HG03521 (cell line): ENCODE results near the gene LRRC57.
"Not testable (repeated sequence)": the region's sequence is repeated elsewhere in the genome, so short reads cannot be mapped to it uniquely, and the experiment has no call there.

ENCODE experiments used
- ATAC-seq: cut with Tn5 transposase; IDR thresholded peaks from one replicate; pipeline ENCODE4 v1.9.1; 2021; ENCODE audit warnings: mild to moderate bottlenecking, moderate library complexity; ENCODE audit not compliant: unreplicated experiment

LRRC57 gene

DNA sequence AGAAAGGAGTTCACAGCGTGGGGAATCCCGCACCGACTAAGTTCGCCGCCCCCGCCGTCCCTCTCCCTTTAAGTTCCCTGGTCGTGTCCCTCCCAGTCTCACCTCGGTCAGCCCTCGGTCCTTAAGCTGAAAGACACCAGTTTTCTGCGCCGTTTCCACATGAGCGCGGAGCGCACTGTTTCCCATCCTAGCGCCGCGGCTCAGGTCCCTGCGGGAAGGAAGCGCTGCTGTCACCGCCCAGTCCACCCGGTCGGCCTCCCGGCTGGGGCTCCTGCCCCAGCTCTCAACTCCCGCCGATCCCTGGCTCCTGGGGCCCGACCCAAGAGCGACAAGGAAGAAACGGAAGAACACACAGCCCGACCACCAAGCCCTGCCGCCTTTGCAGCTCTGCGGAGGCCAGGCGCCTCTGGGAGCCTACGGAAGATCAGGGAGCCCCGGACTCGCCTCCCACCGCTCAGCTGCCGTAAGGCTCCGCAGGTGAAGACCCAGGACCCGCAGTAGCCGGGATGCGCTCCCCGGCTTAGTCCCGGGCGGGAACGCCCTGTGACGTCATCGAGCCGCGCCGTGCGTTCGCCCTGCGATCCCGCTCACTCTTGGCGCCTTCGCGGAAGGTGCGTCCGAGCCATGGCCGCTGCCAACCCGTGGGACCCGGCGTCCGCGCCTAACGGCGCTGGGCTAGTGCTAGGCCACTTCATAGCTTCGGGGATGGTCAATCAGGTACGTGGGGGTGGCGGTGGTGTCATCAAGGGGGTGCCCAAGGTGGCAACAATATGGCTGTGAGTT, at the start of gene LRRC57, which contains the start of gene HAUS2:
TSS of gene LRRC57 (minus strand) at position 545 of the 783 bp plus-strand sequence. CDS start at position 186, 359 bp downstream.
TSS of gene HAUS2 (plus strand) at position 590 of the 783 bp plus-strand sequence. CDS start at position 625, 35 bp downstream.
- ATAC-seq, result peak; percentile 85

DNA sequence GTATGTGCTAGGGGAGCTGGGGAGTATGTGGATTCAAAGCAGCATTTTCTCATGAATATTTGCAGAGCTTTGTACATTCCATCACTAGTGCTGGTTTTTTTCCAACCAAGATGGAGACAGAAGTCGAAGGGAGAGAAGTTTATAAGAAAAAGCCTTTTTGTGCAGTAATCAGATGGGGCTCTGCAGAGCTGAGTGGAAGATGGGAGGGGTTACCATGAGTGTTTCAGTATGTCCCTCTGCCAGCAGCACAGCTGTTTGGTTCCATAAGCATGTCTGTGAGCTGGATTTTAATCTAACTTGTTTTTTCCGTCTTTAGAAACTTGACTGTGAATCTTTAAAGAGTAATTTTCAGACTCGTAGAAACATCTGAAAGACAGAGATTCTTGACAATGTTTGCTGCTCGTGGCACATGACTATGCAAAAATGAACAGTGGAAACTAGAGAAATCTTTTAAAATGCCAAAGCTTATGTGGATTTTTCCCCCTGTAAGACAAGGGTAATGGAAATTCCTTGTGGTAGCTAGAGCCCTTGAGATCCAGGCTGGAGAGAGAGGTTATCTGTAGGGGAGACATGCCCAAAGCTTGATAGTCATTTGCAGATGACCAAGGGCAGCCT, 47.1 kb upstream of the LRRC57 start:
- ATAC-seq, result no peak

DNA sequence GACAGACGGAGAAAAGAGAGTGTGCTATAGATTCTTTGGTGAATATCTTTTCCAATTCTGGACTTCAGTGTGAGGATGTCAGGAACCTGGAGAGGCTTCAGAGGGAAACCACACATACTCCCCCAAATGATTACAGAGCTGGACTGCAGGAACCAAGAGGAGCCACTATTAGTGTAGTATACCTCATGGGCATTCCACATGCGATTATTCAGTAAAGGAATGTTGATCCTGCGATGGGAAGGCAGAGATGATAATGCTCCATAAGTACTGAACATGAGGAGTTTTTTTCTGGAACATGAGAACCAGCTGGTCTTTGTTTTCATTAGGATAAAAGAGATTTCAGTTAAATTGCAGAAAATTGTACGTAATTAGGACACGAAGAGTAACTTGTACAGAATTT, 45.5 kb upstream of the LRRC57 start:
- no peak for ATAC-seq

DNA sequence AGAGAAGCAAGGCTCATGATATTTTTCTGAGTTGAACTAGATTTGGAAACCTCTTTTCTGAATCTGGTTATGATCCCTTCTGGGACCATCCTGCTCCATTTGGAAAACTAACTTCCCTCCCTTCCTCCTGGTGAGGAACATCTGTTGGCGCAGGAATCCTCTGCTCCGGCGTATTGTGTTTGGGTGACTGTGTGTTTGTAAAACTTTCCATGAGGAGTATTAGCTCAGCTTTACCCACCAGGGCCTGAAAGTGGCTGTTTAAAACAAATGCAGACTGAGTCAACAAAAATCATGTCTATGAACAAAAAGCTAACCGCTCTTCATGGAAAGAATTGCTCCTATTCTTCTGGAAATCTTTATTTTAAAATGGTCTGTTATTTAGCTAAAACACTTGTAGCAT, 44.5 kb upstream of the LRRC57 start:
- no peak for ATAC-seq

DNA sequence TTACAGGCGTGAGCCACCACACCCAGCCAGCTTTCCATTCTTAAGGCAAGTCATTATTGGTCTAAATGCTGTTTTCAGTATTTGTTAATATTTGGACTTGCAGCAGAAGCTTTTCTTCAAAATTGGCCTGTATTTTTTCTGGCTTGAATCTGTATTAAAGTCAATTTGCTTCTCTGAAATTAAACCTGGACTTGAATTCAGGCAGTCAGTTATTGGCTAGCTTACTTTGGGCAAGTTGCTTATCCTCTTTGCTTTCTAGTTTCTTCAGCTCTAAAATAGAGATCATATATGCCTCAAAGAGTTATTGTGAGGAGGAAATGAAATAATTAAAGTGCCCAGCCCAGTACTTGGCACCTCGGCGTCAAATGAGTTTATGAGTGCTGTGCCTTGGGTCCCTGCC, 44.1 kb upstream of the LRRC57 start:
- no peak for ATAC-seq

DNA sequence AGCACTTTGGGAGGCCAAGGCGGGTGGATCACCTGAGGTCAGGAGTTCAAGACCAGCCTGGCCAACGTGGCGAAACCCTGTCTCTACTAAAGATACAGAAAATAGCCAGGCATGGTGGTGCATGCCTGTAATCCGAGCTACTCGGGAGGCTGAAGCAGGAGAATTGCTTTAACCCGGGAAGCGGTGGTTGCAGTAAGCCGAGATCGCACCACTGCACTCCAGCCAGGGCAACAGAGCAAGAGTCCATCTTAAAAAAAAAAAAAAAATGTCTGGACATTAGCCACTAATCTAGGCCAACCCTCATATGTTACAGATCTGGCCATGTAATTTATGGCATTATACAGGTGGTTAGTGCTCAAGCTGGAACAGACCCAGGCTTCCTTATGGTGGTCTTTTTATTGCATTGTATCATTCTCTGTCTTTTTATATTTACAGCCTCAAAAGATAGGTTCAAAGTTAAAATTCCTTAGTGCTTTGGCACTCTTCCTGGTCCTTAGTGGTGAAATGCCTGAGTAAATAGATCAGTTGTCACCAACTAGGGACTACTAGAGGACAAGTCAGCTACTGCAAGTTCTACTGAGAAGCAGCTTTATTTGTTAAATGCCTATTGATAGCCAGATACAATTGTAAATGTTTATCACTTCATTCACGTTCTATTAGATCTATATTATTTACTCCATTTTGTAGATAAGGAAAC, 42.8 kb upstream of the LRRC57 start:
- ATAC-seq, result no peak

DNA sequence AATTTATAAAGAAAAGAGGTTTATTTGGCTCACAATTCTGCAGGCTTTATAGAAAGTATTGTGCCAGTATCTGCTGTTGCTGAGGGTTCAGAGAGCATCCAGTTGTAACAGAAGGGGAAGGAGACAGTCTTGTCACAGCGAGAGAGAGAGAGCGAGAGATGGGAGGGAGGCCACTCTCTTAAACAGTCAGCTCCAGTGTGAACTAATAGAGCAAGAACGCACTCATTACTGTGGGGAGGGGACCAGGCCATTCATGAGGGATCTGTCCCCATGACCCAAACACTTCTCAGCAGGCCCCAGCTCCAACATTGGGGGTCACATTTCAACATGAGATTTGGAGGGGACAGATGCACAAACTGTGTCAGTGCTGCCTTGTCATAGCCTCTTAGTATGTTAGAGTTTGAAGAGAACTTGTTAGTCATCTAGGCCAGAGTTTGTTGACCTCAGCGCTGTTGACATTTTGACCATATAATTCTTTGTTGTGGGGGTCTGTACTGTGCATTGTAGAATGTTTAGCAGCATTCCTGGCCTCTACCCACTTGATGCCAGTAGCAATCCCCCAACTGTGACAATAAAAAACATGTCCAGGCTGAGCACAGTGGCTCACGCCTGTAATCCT, 42.1 kb upstream of the LRRC57 start:
- no peak for ATAC-seq

DNA sequence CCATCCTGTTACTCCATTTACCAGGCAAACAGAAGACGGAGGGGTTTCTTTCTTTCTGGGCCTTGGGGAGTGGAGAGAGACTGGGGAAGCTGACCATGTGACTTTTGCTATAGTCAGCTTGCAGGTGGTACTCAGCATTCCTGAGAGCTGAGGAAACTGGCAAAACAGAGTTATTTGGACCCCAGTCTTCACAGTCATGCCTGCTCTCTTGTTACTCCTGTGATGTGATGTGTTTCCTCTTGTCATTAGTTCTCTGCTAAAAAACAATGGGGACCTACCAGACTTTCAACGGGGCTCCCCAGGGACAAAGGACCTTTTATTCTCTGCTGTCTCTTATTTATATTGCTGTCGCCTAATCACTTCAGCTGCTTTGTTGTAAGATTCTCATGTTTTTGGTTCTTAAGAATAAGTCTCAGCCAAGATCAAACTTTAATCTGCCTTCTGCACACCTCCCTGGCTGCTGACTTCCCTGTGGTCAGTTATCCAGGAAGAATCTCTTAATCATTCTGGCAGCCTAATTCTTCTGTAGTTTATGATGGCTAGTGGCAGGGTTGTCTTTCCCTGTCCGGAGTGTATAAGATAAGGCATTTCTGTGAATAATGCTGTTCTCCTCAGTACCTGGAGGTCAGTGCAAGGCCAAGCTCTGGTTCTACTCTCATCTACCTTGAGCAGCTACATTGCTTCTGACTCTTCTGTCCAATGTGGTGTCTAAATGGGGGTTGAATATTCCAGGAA, 35.6 kb upstream of the LRRC57 start:
- ATAC-seq, result no peak

DNA sequence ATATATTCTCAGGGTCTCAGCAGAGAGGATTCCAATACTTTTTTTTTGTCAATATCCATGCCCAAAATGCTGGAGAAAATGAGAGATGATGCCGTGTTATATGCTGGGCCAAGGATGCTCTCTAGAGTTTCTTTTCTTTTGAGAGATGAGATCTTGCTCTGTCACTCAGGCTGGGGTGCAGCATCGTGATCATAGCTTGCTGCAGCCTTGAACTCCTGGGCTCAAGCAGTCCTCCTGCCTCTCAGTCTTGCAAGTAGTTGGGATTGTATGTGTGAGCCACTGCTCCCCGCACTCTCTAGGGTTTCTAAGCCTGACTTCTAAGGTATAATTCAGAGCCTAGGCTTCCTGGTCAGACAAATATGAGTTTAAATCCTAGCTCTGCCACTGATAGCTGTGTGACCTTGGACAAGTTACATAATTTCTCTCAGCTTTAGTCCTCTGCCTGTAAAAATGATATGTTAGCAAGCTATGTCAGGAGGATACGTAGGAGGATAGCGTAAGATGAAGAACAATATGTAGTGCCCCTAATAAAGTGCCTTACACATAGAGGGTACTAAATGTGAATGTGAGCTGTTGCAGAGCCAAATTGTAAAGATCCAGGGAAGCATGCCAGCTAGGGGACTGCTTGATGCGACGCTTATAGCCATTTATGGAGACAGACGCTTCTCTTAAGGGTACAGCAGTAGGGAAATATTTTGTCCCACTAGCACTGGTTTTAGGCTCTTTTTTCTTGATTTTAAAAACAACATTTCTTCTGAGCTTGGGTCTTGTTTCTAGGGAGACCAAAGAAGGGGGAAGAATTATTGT, 34.2 kb upstream of the LRRC57 start:
- ATAC-seq, result no peak

DNA sequence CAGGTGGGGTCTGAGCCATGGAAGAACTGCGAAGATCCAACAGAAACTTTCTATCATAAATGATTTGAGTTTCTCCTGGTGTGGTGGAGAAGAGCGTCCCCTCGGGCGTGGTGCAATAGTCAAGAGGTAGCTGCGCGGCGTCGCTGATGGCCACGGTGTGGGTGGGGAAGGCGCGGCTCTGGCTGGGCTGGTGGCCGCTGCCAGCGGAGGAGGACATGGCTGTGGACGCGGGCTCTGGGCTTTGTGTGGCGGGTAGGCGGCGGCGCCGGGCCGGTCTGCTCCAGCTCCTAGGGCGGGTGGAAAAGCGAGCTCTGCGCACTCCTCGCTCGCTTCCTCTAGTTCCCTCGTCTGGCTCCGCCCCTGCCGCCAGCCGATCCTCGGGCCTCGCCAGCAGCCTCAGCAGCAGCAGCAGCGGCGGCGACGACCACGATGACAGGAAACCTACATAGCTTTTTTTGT, 32.7 kb upstream of the LRRC57 start:
- ATAC-seq, result peak; percentile 71

DNA sequence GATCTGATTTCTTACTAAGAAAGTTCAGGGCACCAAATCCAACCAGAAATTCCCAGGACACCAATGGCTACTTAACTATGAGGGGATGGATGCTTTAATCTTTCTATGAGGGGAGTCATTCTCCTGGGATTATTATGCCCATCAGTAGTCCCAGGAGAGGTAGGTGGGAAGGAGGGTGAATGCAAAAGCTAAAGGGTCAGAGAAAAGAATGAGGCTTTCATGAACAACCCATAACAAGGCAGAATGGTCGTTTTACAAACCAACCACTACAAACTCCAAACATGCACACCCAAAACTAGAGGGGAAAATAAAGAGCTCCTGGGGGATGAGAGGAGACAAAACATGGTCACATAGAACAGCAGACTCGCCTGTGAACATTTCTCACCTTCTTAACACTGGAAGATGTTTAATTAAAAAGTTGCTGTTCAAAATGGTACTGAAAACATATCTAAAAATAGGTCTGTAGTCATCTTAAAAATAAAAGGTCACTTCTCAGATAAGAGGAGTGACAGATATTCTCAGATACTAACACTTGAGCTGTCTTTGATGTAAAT, 30.5 kb upstream of the LRRC57 start:
- no peak for ATAC-seq

DNA sequence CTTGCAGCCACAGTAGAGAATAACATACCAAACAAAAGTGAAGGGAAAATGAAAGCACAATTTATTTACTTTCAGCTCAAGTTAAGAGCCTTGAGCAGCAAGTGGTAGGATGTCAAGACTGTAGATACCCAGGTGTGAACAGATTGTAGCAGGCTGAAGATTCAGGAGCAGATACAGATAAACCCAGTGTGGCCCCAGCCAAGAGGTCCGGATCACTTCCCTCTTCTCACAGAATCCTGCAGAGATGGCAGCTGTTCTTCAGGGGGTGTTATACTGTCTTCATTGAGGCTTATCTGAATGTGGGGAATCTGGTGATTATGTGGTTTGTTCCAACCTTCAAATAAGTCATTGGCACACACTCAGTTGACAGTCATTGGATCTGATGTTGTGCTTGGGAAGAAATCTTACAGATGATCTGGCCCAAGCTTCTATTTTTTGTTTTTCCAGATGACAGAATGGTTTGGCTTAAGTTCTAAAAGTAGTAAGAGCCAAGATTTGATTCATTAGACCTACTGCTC, 29.0 kb upstream of the LRRC57 start:
- no peak for ATAC-seq

DNA sequence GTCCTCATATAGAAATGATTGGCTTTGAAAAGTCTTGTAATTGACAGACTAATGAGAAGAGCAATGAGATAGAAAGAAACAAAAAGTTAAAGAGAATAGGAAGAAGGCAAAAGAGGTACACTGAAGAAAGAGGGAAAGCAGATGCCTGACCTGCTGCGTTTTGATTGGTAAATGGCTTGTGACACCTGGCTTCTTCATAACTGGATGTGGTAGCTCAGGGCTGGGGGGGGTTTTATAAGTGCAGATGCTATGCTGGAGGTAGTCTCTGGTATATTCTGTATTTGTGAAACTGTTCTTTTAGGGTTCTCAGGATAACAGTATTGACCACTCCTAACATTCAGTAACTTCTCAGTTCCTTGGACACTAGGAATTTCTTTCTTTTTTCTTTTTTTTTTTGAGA, 28.2 kb upstream of the LRRC57 start:
- no peak for ATAC-seq

DNA sequence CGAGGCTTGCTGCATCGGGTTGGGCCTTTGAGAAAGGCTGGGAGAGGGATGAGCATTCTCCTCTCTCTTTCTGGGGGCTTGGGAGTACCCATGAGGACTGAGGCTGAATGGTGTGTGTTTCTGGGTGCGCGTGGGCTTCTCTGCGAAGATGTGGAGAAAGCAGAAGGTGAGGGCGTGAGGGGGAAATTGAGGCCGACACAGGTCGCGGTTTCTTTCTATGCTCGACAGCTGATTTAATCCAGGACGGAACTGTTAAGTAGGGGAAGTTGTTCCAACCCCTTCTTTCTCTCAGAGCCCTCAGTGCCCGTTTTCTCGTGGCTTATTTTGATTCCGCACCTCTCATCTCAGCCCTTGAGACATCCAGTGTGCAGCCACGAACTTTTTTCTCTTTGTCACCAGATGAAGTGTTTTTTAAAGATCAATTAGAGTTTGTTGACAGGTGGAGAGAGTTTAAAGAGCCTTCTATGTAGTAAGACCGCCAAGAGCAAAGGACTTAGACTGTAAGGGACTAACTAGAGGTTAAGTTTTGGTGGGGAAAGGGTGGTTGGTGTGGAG, 27.5 kb upstream of the LRRC57 start:
- ATAC-seq, result no peak

DNA sequence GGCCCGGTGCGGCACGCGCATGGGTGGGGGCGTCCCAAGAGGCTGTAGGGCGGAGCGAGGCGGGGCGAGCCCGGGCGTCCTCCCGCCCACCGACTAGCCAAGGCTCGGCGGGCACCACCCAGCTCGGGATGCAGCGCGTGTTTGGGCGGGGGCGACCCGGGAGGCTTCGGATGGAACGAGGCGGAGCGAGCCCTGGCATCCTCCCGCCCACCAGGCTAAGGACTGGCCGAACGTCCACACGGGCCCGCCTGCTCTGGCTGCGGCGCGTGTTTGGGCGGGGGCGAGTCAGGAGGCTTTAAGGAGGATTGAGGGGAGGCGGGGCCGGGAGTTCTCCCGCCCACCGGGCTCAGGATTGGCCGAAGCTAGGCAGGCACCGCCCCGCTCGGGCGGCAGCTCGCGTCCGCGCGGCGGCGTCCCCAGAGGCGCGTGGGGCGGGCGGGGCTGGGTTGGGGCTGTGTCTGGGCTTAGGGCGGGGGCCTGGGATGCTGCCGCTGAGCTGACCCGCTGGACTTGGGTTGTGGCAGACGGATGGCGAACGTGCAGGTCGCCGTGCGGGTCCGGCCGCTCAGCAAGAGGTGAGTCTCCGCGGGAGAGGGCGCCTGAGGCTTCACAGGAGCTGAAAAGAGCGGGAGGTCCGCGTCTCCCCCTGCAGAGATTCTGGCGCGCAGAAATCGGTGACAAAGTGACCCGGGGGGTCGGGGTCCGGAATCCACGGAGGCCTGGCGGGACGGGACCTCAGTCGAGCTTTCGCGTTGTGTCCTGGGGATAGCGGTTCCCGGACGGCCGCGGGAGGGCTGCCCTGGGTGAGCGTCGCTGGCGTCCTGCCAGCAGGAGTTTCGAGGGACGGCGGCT, 26.8 kb upstream of the LRRC57 start, which contains the start of gene STARD9:
TSS of gene STARD9 (plus strand) at position 419 of the 852 bp plus-strand sequence. CDS start at position 529, 110 bp downstream.
- peak; percentile 84 for ATAC-seq

DNA sequence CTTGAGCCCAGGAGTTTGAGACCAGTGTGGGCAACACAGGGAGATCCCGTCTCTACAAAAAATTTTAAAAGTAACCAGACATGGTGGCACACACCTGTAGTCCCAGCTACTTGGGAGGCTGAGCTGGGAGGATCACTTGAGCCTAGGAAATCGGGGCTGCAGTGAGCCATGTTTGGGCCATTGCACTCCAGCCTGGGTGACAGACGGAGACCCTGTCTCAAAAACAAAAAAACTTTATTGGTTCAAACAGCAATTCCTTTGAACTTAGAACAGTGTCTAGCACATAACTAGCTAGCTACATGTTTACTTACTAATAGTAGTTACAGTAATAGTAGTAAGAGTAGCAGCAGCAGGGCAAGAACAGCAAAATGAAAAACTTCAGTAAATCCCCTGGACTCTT, 10.1 kb upstream of the LRRC57 start:
- no peak for ATAC-seq

DNA sequence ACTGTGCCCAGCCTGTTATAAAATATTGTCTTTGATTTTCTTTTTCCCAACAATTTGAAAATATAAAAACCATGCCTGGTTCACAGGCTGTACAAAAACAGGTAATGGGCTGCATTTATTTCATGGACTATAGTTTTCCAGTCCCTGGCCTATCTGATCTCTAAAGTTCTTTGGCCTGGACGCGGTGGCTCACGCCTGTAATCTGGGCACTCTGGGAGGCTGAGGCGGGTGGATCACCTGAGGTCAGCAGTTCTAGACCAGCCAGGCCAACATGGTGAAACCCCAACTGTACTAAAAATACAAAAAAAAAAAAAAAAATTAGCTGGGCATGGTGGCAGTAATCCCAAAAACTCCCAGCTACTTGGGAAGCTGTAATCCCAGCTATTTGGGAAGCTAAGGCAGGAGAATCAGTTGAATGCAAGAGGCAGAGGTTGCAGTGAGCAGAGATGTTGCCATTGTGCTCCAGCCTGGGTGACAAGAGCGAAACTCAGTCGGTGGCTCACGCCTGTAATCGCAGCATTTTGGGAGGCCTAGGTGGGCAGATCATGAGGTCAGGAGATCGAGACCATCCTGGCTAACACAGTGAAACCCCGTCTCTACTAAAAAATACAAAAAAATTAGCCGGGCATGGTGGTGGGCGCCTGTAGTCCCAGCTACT, 8.1 kb upstream of the LRRC57 start:
- ATAC-seq, result not testable (repeated sequence)
